Stimulated activated CD4-positive, alpha-beta T cell treated with anti-CD3 and anti-CD28 coated beads, Interleukin-4, amount 100 ng/mL, for 1 hour (primary cell): ENCODE results near the gene ZNF583.

Experiments used
- DNase-seq: peaks from one replicate; pipeline ENCODE4 v3.0.0-alpha.2; 2020

The ZNF583 gene

GRCh38 chr19:56476093-56476492 lies 72.0 kb downstream of the ZNF583 start:
- DNase-seq, result no peak
